ENCODE results near the gene ZNF709.
"Not testable (repeated sequence)": the region's sequence is repeated elsewhere in the genome, so short reads cannot be mapped to it uniquely, and the experiment has no call there.

The ZNF709 gene

DNA sequence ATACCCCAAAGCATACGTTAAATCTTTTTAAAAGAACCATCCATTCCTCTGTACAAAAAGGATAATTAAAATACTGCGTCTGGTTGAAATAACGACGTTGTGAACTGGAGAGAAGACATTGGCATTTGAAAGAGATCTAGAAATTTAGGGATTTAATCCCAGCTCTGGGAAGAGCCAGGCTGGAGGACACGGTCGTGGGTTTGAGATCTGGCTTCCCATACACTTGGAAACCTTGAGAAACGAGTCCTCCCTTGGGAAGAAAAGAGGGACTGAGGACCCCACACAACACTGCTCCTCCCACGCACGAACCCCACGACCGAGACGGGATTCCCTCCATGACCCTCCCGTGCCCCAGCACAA, 625 bp downstream of the ZNF709 start:
- Histone ChIP-seq H3K27me3 (ENCODE audit: control insufficient read depth, insufficient read depth, low read length) (no peaks in the 10 kb centered on the region), H3K36me3 (ENCODE audit: control insufficient read depth, insufficient read depth, low read length) (no peaks in the 10 kb centered on the region), H3K4me3 (ENCODE audit: low read length) (peak overlapping the region; percentile 92), H3K4me1 (ENCODE audit: control insufficient read depth, insufficient read depth, low read length) (no peaks in the 10 kb centered on the region), H3K9ac (ENCODE audit: low read length) (peak overlapping the region; percentile 3), H3K27ac (ENCODE audit: low read depth, low read length) (peak overlapping the region; percentile 64)

DNA sequence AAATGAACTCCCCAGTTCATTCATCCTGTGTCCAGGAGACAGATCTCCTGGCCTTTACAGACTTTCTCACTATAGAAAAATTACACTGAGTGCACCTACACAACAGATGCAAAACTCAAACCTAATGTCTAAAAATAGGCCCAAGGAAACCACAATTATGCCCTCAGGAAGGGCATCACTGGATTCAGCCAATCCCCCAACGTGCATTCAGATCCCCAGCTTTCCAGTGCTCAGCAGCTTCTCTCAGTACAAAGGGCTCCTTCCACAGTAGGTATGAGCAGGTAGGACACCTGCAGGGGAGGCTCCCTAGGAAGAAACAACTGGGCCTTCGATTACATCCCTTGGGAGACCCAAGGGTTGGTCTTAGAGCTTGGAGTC, 2.1 kb downstream of the ZNF709 start:
- no peaks in the 10 kb centered on the region for H3K36me3 ChIP-seq (ENCODE audit: control insufficient read depth, insufficient read depth, low read length)
- no peaks in the 10 kb centered on the region for H3K27me3 ChIP-seq (ENCODE audit: control insufficient read depth, insufficient read depth, low read length)
- H3K9ac ChIP-seq (ENCODE audit: low read length): no peak overlapping the region
- H3K4me1 ChIP-seq (ENCODE audit: control insufficient read depth, insufficient read depth, low read length): no peaks in the 10 kb centered on the region
- no peak overlapping the region for H3K4me3 ChIP-seq (ENCODE audit: low read length)
- no peak overlapping the region for H3K27ac ChIP-seq (ENCODE audit: low read depth, low read length)

DNA sequence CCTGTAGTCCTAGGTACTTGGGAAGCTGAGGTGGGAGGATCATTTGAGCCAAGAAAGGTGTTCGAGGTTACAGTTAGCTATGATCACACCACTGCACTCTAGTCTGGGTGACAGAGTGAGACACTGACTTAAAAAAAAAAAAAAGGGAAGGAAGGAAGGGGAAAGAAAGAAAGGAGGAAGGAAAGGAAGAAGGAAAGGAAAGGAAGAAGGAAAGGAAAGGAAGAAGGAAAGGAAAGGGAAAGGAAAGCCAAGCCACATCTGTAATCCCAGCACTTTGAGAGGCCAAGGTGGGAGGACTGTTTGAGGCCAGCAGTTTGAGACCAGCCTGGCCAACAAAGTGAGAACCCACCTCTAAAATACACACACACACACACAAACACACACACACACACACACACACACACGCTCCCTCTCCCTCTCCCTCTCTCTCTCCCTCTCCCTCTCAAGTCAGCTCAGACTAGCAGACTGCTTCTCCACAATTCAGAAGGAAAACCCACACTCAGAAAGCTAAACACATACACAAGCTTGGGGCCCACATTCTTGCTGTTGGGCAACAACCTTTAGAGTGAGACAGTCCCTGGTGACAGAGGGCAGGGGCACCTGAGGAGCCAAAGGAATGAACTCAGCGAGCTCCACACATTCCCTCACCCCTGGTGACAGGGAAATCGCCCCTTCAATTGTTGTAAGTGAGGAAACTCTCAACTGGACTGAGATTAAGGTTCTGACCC, 2.7 kb downstream of the ZNF709 start:
- Histone ChIP-seq H3K4me1 (ENCODE audit: control insufficient read depth, insufficient read depth, low read length) (no peaks in the 10 kb centered on the region), H3K36me3 (ENCODE audit: control insufficient read depth, insufficient read depth, low read length) (no peaks in the 10 kb centered on the region), H3K27ac (ENCODE audit: low read depth, low read length) (no peak overlapping the region), H3K9ac (ENCODE audit: low read length) (no peak overlapping the region), H3K4me3 (ENCODE audit: low read length) (no peak overlapping the region), H3K27me3 (ENCODE audit: control insufficient read depth, insufficient read depth, low read length) (no peaks in the 10 kb centered on the region)

DNA sequence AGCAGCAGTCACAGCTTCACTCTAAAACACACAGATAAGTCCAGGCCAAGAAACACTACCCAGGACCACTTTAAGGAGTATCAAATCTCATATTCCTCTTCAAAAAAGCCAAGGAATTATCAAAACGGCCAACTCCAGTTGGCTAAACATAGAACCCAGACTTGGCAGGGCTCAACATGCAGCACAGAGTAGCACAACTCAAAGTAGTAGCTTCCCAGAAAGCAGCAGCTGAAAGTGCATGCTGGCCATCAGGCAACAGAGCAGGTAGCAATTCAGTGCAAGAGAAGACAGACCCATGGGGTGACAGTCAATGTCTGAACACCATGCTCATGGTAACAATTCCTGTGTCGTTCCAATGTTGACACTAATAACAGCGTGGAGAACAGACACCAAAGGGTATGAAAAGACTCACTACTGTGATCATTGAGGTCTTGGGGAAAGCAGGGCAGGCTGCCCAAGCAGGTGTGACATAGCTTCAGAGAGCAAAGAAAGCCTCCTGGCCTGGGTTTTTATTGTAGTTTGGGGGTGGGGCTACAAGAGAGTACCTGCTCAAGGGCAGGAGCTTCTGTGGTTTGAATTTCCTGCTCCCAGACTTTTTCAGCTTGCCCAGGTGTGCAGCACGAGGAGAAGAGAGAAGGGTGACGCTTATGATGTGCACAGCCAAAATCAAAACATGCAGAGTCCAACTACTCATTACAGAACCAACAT, 6.2 kb downstream of the ZNF709 start:
- H3K36me3 ChIP-seq (ENCODE audit: control insufficient read depth, insufficient read depth, low read length): no peaks in the 10 kb centered on the region
- no peaks in the 10 kb centered on the region for H3K27me3 ChIP-seq (ENCODE audit: control insufficient read depth, insufficient read depth, low read length)
- no peak overlapping the region for H3K27ac ChIP-seq (ENCODE audit: low read depth, low read length)
- H3K4me1 ChIP-seq (ENCODE audit: control insufficient read depth, insufficient read depth, low read length): no peaks in the 10 kb centered on the region
- no peak overlapping the region for H3K9ac ChIP-seq (ENCODE audit: low read length)
- no peak overlapping the region for H3K4me3 ChIP-seq (ENCODE audit: low read length)

DNA sequence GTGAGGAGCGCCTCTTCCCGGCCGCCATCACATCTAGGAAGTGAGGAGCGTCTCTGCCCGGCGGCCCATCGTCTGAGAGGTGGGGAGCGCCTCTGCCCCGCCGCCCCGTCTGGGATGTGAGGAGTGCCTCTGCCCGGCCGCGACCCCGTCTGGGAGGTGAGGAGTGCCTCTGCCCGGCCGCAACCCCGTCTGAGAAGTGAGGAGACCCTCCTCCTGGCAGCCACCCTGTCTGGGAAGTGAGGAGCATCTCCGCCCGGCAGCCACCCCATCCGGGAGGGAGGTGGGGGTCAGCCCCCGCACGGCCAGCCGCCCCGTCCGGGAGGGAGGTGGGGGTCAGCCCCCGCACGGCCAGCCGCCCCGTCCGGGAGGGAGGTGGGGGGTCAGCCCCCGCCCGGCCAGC, 17.0 kb downstream of the ZNF709 start:
- H3K36me3 ChIP-seq (ENCODE audit: control insufficient read depth, insufficient read depth, low read length): peaks cover 10% of the 10 kb centered on the region

DNA sequence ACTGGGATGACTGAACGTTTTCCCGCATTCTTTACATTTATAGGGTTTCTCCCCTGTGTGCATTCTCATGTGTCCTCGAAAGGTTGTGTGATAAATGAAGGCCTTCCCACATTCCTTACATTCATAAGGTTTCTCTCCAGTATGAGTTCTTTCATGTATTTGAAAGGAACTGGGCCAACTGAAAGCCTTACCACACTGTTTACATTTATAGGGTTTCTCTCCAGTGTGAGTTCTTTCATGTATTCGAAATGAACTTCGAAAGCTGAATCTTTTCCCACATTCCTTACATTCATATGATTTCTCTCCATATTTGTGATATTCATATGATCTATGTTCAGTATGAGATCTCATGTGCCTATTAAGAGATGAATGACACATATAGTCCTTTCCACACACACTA, 19.4 kb downstream of the ZNF709 start:
- H3K27ac ChIP-seq (ENCODE audit: low read depth, low read length): no peak overlapping the region
- H3K27me3 ChIP-seq (ENCODE audit: control insufficient read depth, insufficient read depth, low read length): no peaks in the 10 kb centered on the region
- H3K36me3 ChIP-seq (ENCODE audit: control insufficient read depth, insufficient read depth, low read length): peaks cover 10% of the 10 kb centered on the region
- H3K9ac ChIP-seq (ENCODE audit: low read length): no peak overlapping the region
- H3K4me3 ChIP-seq (ENCODE audit: low read length): no peak overlapping the region
- no peaks in the 10 kb centered on the region for H3K4me1 ChIP-seq (ENCODE audit: control insufficient read depth, insufficient read depth, low read length)

More for the DNA sequence above, 17.0 kb downstream of the ZNF709 start:
- not testable (repeated sequence) for H3K9ac ChIP-seq (ENCODE audit: low read length); H3K27me3 ChIP-seq (ENCODE audit: control insufficient read depth, insufficient read depth, low read length); H3K4me3 ChIP-seq (ENCODE audit: low read length); H3K4me1 ChIP-seq (ENCODE audit: control insufficient read depth, insufficient read depth, low read length); H3K27ac ChIP-seq (ENCODE audit: low read depth, low read length)

DNA sequence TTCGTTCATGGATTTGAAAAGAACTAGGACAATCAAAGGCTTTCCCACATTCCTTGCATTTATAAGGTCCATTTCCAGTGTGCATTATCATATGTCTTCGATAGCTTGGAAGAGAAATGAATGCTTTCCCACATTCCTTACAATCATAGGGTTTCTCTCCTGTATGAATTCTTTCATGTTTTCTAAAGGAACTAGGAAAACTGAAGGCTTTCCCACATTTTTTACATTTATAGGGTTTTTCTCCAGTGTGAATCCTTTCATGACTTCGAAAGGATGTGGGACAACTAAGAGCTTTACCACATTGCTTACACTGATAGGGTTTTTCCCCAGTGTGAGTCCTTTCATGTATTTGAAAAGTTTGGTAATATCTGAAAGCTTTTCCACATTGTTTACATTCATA, 19.8 kb downstream of the ZNF709 start:
- Histone ChIP-seq H3K4me3 (ENCODE audit: low read length) (no peak overlapping the region), H3K36me3 (ENCODE audit: control insufficient read depth, insufficient read depth, low read length) (peaks cover 10% of the 10 kb centered on the region), H3K9ac (ENCODE audit: low read length) (no peak overlapping the region), H3K27me3 (ENCODE audit: control insufficient read depth, insufficient read depth, low read length) (no peaks in the 10 kb centered on the region), H3K4me1 (ENCODE audit: control insufficient read depth, insufficient read depth, low read length) (no peaks in the 10 kb centered on the region), H3K27ac (ENCODE audit: low read depth, low read length) (no peak overlapping the region)

DNA sequence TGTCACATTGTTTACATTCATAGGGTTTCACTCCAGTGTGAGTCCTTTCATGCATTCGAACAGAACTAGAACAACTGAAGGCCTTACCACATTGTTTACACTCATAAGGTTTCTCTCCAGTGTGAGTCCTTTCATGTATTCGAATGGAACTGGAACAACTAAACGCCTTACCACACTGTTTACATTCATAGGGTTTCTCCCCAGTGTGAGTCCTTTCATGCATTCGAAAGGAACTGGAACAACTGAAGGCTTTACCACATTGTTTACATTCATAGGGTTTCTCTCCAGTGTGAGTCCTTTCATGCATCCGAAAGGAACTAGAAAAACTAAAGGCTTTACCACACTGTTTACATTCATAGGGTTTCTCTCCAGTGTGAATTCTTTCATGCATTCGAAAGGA, 20.5 kb downstream of the ZNF709 start:
- H3K27ac ChIP-seq (ENCODE audit: low read depth, low read length); H3K4me3 ChIP-seq (ENCODE audit: low read length); H3K4me1 ChIP-seq (ENCODE audit: control insufficient read depth, insufficient read depth, low read length); H3K9ac ChIP-seq (ENCODE audit: low read length); H3K27me3 ChIP-seq (ENCODE audit: control insufficient read depth, insufficient read depth, low read length): not testable (repeated sequence)
- H3K36me3 ChIP-seq (ENCODE audit: control insufficient read depth, insufficient read depth, low read length): peaks cover 10% of the 10 kb centered on the region

DNA sequence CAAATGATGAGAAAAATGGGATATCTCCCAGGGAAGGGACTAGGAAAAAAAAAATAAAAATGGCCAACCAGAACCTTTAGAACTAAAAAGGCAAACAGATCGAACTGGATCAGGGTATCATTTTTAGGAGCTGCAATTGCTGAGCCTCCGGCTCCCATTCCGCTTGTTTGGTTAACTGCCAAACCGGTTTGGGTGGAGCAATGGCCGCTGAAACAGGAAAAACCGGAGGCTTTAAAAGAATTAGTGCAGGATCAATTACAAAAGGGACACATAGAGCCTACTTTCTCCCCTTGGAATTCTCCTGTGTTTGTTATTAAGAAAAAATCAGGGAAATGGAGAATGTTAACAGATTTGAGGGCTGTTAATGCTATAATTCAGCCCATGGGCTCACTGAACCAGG, 31.1 kb downstream of the ZNF709 start:
- H3K4me3 ChIP-seq (ENCODE audit: low read length): no peak overlapping the region
- no peak overlapping the region for H3K9ac ChIP-seq (ENCODE audit: low read length)
- no peak overlapping the region for H3K27ac ChIP-seq (ENCODE audit: low read depth, low read length)
- no peaks in the 10 kb centered on the region for H3K27me3 ChIP-seq (ENCODE audit: control insufficient read depth, insufficient read depth, low read length)
- no peaks in the 10 kb centered on the region for H3K36me3 ChIP-seq (ENCODE audit: control insufficient read depth, insufficient read depth, low read length)
- no peaks in the 10 kb centered on the region for H3K4me1 ChIP-seq (ENCODE audit: control insufficient read depth, insufficient read depth, low read length)

DNA sequence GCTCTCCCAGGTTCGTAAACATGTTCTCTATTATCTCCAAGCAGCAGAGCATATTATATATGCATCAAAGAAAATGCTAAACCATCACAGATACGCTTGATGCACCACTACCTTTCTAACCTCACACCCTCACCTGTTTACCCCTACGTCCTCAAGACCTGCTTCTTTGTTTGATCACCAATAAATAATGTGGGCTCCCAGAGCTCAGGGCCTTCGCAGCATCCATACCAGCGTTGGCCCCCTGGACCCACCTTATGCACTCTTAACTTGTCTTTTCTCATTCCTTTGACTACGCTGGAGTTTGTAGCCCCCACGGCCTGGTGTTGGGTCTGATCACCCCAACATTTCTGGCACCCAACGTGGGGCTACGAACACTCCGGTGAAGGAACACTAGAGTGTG, 33.8 kb downstream of the ZNF709 start:
- no peaks in the 10 kb centered on the region for H3K4me1 ChIP-seq (ENCODE audit: control insufficient read depth, insufficient read depth, low read length)
- H3K27ac ChIP-seq (ENCODE audit: low read depth, low read length): no peak overlapping the region
- H3K4me3 ChIP-seq (ENCODE audit: low read length): no peak overlapping the region

DNA sequence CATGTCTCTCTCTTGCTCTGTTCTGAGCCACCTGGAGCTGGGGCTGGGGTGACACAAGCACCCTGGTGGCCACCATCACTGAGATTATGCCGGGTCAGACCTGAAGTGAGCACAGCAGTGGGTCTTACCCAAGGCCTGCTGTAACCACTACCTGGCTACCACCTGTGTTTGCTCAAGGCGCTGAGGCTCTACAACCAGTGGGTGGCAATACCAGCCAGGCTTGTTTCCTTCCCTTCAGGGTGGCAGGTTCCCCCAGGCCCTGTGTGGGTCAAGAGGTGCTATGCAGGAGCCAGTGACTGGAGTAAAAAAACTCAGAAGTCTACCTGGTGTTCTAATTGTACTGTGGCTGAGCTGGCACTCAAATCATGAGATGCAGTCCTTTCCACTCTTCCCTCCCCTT, 35.8 kb downstream of the ZNF709 start:
- no peak overlapping the region for H3K4me3 ChIP-seq (ENCODE audit: low read length)
- no peak overlapping the region for H3K27ac ChIP-seq (ENCODE audit: low read depth, low read length)
- no peaks in the 10 kb centered on the region for H3K36me3 ChIP-seq (ENCODE audit: control insufficient read depth, insufficient read depth, low read length)
- H3K27me3 ChIP-seq (ENCODE audit: control insufficient read depth, insufficient read depth, low read length): no peaks in the 10 kb centered on the region
- H3K4me1 ChIP-seq (ENCODE audit: control insufficient read depth, insufficient read depth, low read length): no peaks in the 10 kb centered on the region
- H3K9ac ChIP-seq (ENCODE audit: low read length): no peak overlapping the region

More for the DNA sequence above, 33.8 kb downstream of the ZNF709 start:
- Histone ChIP-seq H3K36me3 (ENCODE audit: control insufficient read depth, insufficient read depth, low read length) (no peaks in the 10 kb centered on the region), H3K9ac (ENCODE audit: low read length) (no peak overlapping the region), H3K27me3 (ENCODE audit: control insufficient read depth, insufficient read depth, low read length) (no peaks in the 10 kb centered on the region)

DNA sequence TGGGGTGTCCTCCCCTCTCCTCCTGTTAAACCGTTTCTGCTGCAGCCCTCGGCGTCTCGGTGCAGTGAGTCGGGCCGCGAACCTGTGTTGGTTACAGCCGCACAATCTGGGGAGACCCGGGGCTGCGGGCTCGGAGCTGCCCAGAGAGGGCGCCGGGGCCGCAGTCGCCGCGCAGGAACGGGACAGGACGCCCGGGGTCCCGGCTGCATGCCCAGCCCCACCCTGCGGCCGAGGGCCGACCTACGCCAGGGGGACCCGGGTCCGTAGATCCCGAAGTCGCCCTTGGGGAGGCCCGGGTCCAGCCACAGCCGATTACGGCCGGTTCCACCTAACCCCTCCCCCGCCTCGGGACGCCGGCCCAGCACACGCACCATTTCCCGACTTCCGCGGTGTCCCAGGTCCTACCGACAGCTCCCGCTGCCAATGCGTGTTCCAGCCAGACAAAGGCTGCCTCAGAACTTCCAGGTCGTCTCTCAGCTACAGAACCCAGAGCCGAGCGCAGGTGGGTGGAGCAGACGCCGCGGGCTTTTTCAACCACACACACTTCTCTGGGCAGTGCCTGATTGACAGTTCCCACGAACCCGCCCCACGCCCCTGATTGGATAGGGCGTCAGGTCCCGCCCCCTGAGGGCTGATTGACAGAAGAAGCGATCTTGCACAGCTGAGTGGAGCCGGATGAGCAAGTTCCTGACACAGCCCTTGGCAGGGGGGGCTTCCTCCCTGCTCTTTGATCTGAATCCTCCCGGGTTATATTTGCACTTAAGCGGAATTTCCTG, 43.9 kb downstream of the ZNF709 start, which contains the start of gene ZNF443:
TSS of gene ZNF443 (minus strand) at position 481 of the 776 bp plus-strand sequence. CDS start at position 374, 107 bp downstream.
- Histone ChIP-seq H3K4me3 (ENCODE audit: low read length) (peak within 1 kb of the TSS; percentile 72), H3K4me1 (ENCODE audit: control insufficient read depth, insufficient read depth, low read length) (no peaks in the 10 kb centered on the region), H3K27ac (ENCODE audit: low read depth, low read length) (peak within 1 kb of the TSS; percentile 67), H3K9ac (ENCODE audit: low read length) (peak within 1 kb of the TSS; percentile 40), H3K27me3 (ENCODE audit: control insufficient read depth, insufficient read depth, low read length) (no peaks in the 10 kb centered on the region), H3K36me3 (ENCODE audit: control insufficient read depth, insufficient read depth, low read length) (no peaks in the 10 kb centered on the region)
